AG04450 (cell line): ENCODE measurements around the gene GNAI2. TPM values are rescaled to one million over a fixed set of nuclear protein-coding genes. Genes with fewer than 3 reads are reported as not detected.
A peak's percentile ranks its signal among the peaks of the same experiment; 100 is the strongest.
"Not testable (repeated sequence)": the region's sequence is repeated elsewhere in the genome, so short reads cannot be mapped to it uniquely, and the experiment has no call there.

Source experiments
- CTCF ChIA-PET: fragments of 300-600, 350-600 bp; formaldehyde crosslinking; extraction: SDS; loops from one replicate; lab custom pipeline; 2022; ENCODE audit warnings: antibody characterized with exemption, inconsistent platforms; lab: Charles Lee
- POLR2A ChIA-PET: fragments of 350-600 bp; formaldehyde crosslinking; extraction: SDS; loops from one replicate; lab custom pipeline; 2021; ENCODE audit warnings: antibody characterized with exemption, inconsistent platforms; lab: Yijun Ruan, JAX
- DNase-seq: peaks from one replicate; pipeline ENCODE4 v3.0.0-alpha.2; 2011; ENCODE audit warnings: low read depth, low spot score
- H3K27ac ChIP-seq: one replicate; pipeline ENCODE4 v1.5.1; 2012; ENCODE audit warnings: low read depth, low read length, control low read depth
- H3K27me3 ChIP-seq: one replicate; pipeline ENCODE4 v1.6.0; 2012; ENCODE audit warnings: low read length; ENCODE audit not compliant: control insufficient read depth, insufficient read depth
- H3K4me3 ChIP-seq: 2 replicates; pipeline ENCODE4 v1.5.1; 2011; ENCODE audit warnings: mild to moderate bottlenecking, low read depth, low read length, control low read depth
- H3K9me3 ChIP-seq: 2 replicates; pipeline ENCODE4 v1.5.1; 2012; ENCODE audit warnings: low read length; ENCODE audit not compliant: control insufficient read depth, insufficient read depth
- CTCF ChIP-seq: IDR thresholded peaks from 2 replicates; pipeline ENCODE4 v1.5.1; 2011; ENCODE audit warnings: low read depth, low read length, control low read depth, inconsistent platforms
- polyA plus RNA-seq: library from polyadenylated mRNA; depleted of rRNA; stranded (reverse); fragments of >200 nt; gene quantifications from 2 replicates; pipeline ENCODE4 v1.2.3, GENCODE V29; 2011

The GNAI2 gene
- polyA plus RNA-seq, 1 experiment, result 603 TPM

GRCh38 chr3:50271314-50271936, 35.4 kb downstream of the GNAI2 start:
- DNase-seq, result no peak
- no peak for TF ChIP-seq CTCF
- H3K4me3 ChIP-seq, result no peak overlapping the region
- POLR2A ChIA-PET, result interaction anchor here (1.5 kb wide), 1 partner anchor 45 kb away, joined by 8 read pairs; no protein-coding TSS in a partner anchor
- CTCF ChIA-PET, result interaction anchor here (0.7 to 2.6 kb wide), 10 partner anchors 11 to 79 kb away, joined by 3 to 11 read pairs (median 4); partner anchors contain the start of gene SLC38A3
- H3K27ac ChIP-seq, result no peak overlapping the region
- H3K27me3 ChIP-seq, result peaks cover 15% of the 10 kb centered on the region
- no peaks in the 10 kb centered on the region; the same call in 1 of the 2 replicates for H3K9me3 ChIP-seq

GRCh38 chr3:50272538-50272910, 36.5 kb downstream of the GNAI2 start:
- not testable (repeated sequence) for DNase-seq
- POLR2A ChIA-PET, result interaction anchor here (0.7 to 1.5 kb wide), 3 partner anchors 27 to 74 kb away, joined by 4 to 8 read pairs (median 7); no protein-coding TSS in a partner anchor

GRCh38 chr3:50272911-50273688, 37.1 kb downstream of the GNAI2 start:
- TF ChIP-seq CTCF, result peak; percentile 92
- DNase-seq, result no peak
- Histone ChIP-seq H3K27me3 (peaks cover 19% of the 10 kb centered on the region), H3K4me3 (peak overlapping the region; percentile 49), H3K9me3 (no peaks in the 10 kb centered on the region; the same call in 1 of the 2 replicates), H3K27ac (no peak overlapping the region)
- CTCF ChIA-PET, result interaction anchor here (1.0 to 2.5 kb wide), 4 partner anchors 13 to 81 kb away, joined by 4 to 9 read pairs (median 8); no protein-coding TSS in a partner anchor
- POLR2A ChIA-PET, result interaction anchor here (0.7 kb wide), 1 partner anchor 74 kb away, joined by 7 read pairs; no protein-coding TSS in a partner anchor

More at GRCh38 chr3:50272538-50272910, 36.5 kb downstream of the GNAI2 start:
- H3K27me3 ChIP-seq, result peaks cover 19% of the 10 kb centered on the region
- H3K9me3 ChIP-seq, H3K4me3 ChIP-seq, H3K27ac ChIP-seq: not testable (repeated sequence)
- CTCF ChIA-PET, result interaction anchor here (0.6 to 2.5 kb wide), 7 partner anchors 12 to 130 kb away, joined by 3 to 9 read pairs (median 8); no protein-coding TSS in a partner anchor

- TF ChIP-seq CTCF, result no peak
- Histone ChIP-seq H3K9me3 (no peaks in the 10 kb centered on the region; the same call in 1 of the 2 replicates), H3K27me3 (peaks cover 19% of the 10 kb centered on the region), H3K27ac (no peak overlapping the region), H3K4me3 (no peak overlapping the region)
- CTCF ChIA-PET, result no interaction called here
- no peak for DNase-seq
- POLR2A ChIA-PET, result no interaction called here
These were observed 37.7 kb downstream of the GNAI2 start for GRCh38 chr3:50273689-50274065.

- CTCF ChIA-PET, result interaction anchor here (0.6 to 1.4 kb wide), 14 partner anchors 13 to 221 kb away, joined by 3 to 7 read pairs (median 4); no protein-coding TSS in a partner anchor
- DNase-seq, result no peak
- no peaks in the 10 kb centered on the region; the same call in 1 of the 2 replicates for H3K9me3 ChIP-seq
- H3K27me3 ChIP-seq, result peaks cover 19% of the 10 kb centered on the region
- H3K4me3 ChIP-seq, result no peak overlapping the region
- POLR2A ChIA-PET, result interaction anchor here (1.0 kb wide), 1 partner anchor 38 kb away, joined by 3 read pairs; the partner anchor contains the start of gene GNAI2
- peak; percentile 71 for TF ChIP-seq CTCF
- no peak overlapping the region for H3K27ac ChIP-seq
These were observed 38.5 kb downstream of the GNAI2 start for GRCh38 chr3:50274371-50275104.
